HEK293 (cell line): ENCODE results near the gene RNF212.

ENCODE experiments used
- CTCF ChIA-PET: fragments of 350-600 bp; formaldehyde crosslinking; extraction: SDS; loops from one replicate; lab custom pipeline; 2021; ENCODE audit warnings: antibody characterized with exemption; lab: Yijun Ruan, JAX
- POLR2A ChIA-PET: fragments of 300-600 bp; formaldehyde crosslinking; extraction: SDS; loops from one replicate; lab custom pipeline; 2020; ENCODE audit warnings: antibody characterized with exemption, inconsistent platforms; lab: Yijun Ruan, JAX
- H3K27ac ChIP-seq: fragments of 200-500 bp; sonication (Bioruptor generic); 2 replicates; pipeline ENCODE4 v1.5.1; 2014; ENCODE audit warnings: low read depth, low read length, control low read depth, inconsistent platforms; ENCODE audit errors: extremely low read depth
- H3K36me3 ChIP-seq, 2 experiments: fragments of 200-500 bp in 1 of 2; sonication (Bioruptor generic) in 1 of 2; 1 replicate in 1 of 2; 2 replicates in 1 of 2; pipeline ENCODE4 v1.5.1; 2014 to 2017; ENCODE audit warnings: inconsistent platforms in 2 of 2, low read length in 2 of 2; ENCODE audit not compliant: control insufficient read depth in 2 of 2, insufficient read depth in 1 of 2
- H3K4me1 ChIP-seq: fragments of 200-500 bp; sonication (Bioruptor generic); 2 replicates; pipeline ENCODE4 v1.5.1; 2014; ENCODE audit warnings: mild to moderate bottlenecking, low read length, inconsistent platforms; ENCODE audit not compliant: control insufficient read depth, insufficient read depth
- H3K4me3 ChIP-seq: 2 replicates; pipeline ENCODE4 v1.5.1; 2011; ENCODE audit warnings: low read depth, mild to moderate bottlenecking, control low read depth, low read length, moderate library complexity
- H3K9me3 ChIP-seq: fragments of 200-500 bp; sonication (Bioruptor generic); 2 replicates; pipeline ENCODE4 v1.5.1; 2014; ENCODE audit warnings: low read depth, low read length, inconsistent platforms; ENCODE audit not compliant: control insufficient read depth, insufficient read depth
- HOXD13 ChIP-seq: sonication (generic); formaldehyde crosslinking; IDR thresholded peaks from 2 replicates; pipeline ENCODE4 v1.8.0; 2022; ENCODE audit warnings: missing genetic modification reagents, borderline replicate concordance
- IKZF3 ChIP-seq: fragments of 450-650 bp; IDR thresholded peaks from 2 replicates; pipeline ENCODE4 v1.5.0; 2018; ENCODE audit warnings: missing biosample characterization, mild to moderate bottlenecking, missing genetic modification characterization, moderate library complexity
- KLF8 ChIP-seq: fragments of 450-650 bp; formaldehyde crosslinking; IDR thresholded peaks from 2 replicates; pipeline ENCODE4 v1.5.1; 2016; ENCODE audit warnings: missing biosample characterization, missing genetic modification characterization
- MYNN ChIP-seq: fragments of 450-650 bp; formaldehyde crosslinking; IDR thresholded peaks from 2 replicates; pipeline ENCODE4 v1.5.1; 2016; ENCODE audit warnings: missing biosample characterization, missing genetic modification characterization, borderline replicate concordance
- PRDM1 ChIP-seq: fragments of 450-650 bp; formaldehyde crosslinking; IDR thresholded peaks from 2 replicates; pipeline ENCODE4; 2016; ENCODE audit warnings: missing biosample characterization, missing genetic modification characterization
- SCRT2 ChIP-seq: fragments of 450-650 bp; formaldehyde crosslinking; IDR thresholded peaks from 2 replicates; pipeline ENCODE4 v1.5.1; 2016; ENCODE audit warnings: missing biosample characterization, missing genetic modification characterization
- SP3 ChIP-seq: fragments of 450-650 bp; formaldehyde crosslinking; IDR thresholded peaks from 2 replicates; pipeline ENCODE4 v1.5.1; 2016; ENCODE audit warnings: missing biosample characterization, missing genetic modification characterization
- SP7 ChIP-seq: fragments of 450-650 bp; formaldehyde crosslinking; IDR thresholded peaks from 2 replicates; pipeline ENCODE4 v1.5.1; 2016; ENCODE audit warnings: missing biosample characterization, missing genetic modification characterization
- TRIM28 ChIP-seq: IDR thresholded peaks from 2 replicates; pipeline ENCODE4 v1.6.1; 2011; ENCODE audit warnings: low read length, control low read depth, borderline replicate concordance
- ZFP41 ChIP-seq: fragments of 450-650 bp; formaldehyde crosslinking; IDR thresholded peaks from 2 replicates; pipeline ENCODE4 v1.5.1; 2016; ENCODE audit warnings: missing biosample characterization, missing genetic modification characterization, borderline replicate concordance
- ZNF133 ChIP-seq: fragments of 450-650 bp; formaldehyde crosslinking; IDR thresholded peaks from 2 replicates; pipeline ENCODE4 v1.5.1; 2016; ENCODE audit warnings: missing biosample characterization, missing genetic modification characterization
- ZNF157 ChIP-seq: fragments of 450-650 bp; formaldehyde crosslinking; IDR thresholded peaks from 2 replicates; pipeline ENCODE4 v1.5.1; 2016; ENCODE audit warnings: missing biosample characterization, missing genetic modification characterization
- ZNF23 ChIP-seq: fragments of 450-650 bp; formaldehyde crosslinking; IDR thresholded peaks from 2 replicates; pipeline ENCODE4 v1.5.1; 2016; ENCODE audit warnings: missing biosample characterization, missing genetic modification characterization, borderline replicate concordance
- ZNF248 ChIP-seq: fragments of 450-650 bp; formaldehyde crosslinking; IDR thresholded peaks from 2 replicates; pipeline ENCODE4 v1.5.1; 2017; ENCODE audit warnings: missing biosample characterization, missing genetic modification characterization
- ZNF341 ChIP-seq: fragments of 450-650 bp; formaldehyde crosslinking; IDR thresholded peaks from 2 replicates; pipeline ENCODE4; 2016; ENCODE audit warnings: low read depth, missing biosample characterization, missing genetic modification characterization
- ZNF354C ChIP-seq: fragments of 450-650 bp; formaldehyde crosslinking; IDR thresholded peaks from 2 replicates; pipeline ENCODE4 v1.5.1; 2016; ENCODE audit warnings: missing biosample characterization, missing genetic modification characterization, low read depth, borderline replicate concordance
- ZNF48 ChIP-seq: fragments of 450-650 bp; formaldehyde crosslinking; IDR thresholded peaks from 2 replicates; pipeline ENCODE4 v1.5.1; 2016; ENCODE audit warnings: missing biosample characterization, missing genetic modification characterization
- ZNF530 ChIP-seq: fragments of 450-650 bp; formaldehyde crosslinking; IDR thresholded peaks from 2 replicates; pipeline ENCODE4 v1.5.1; 2016; ENCODE audit warnings: low read depth, missing biosample characterization, missing genetic modification characterization
- ZNF544 ChIP-seq: fragments of 450-650 bp; formaldehyde crosslinking; IDR thresholded peaks from 2 replicates; pipeline ENCODE4 v1.5.0; 2017; ENCODE audit warnings: missing biosample characterization, missing genetic modification characterization
- ZNF571 ChIP-seq: fragments of 450-650 bp; formaldehyde crosslinking; IDR thresholded peaks from 2 replicates; pipeline ENCODE4 v1.5.0; 2017; ENCODE audit warnings: missing biosample characterization, missing genetic modification characterization
- ZNF585B ChIP-seq: fragments of 450-650 bp; formaldehyde crosslinking; IDR thresholded peaks from 2 replicates; pipeline ENCODE4 v1.5.1; 2016; ENCODE audit warnings: missing biosample characterization, missing genetic modification characterization
- ZNF621 ChIP-seq: fragments of 450-650 bp; formaldehyde crosslinking; IDR thresholded peaks from 2 replicates; pipeline ENCODE4 v1.5.1; 2017; ENCODE audit warnings: missing biosample characterization, missing genetic modification characterization
- ZNF670 ChIP-seq: fragments of 450-650 bp; formaldehyde crosslinking; IDR thresholded peaks from 2 replicates; pipeline ENCODE4 v1.5.1; 2016; ENCODE audit warnings: missing biosample characterization, missing genetic modification characterization, low read depth
- ZNF747 ChIP-seq: fragments of 450-650 bp; formaldehyde crosslinking; IDR thresholded peaks from 2 replicates; pipeline ENCODE4 v1.5.1; 2016; ENCODE audit warnings: missing biosample characterization, missing genetic modification characterization
- ZNF776 ChIP-seq: fragments of 450-650 bp; formaldehyde crosslinking; IDR thresholded peaks from 2 replicates; pipeline ENCODE4 v1.5.0; 2017; ENCODE audit warnings: missing biosample characterization, missing genetic modification characterization, borderline replicate concordance
- ZNF777 ChIP-seq: fragments of 450-650 bp; formaldehyde crosslinking; IDR thresholded peaks from 2 replicates; pipeline ENCODE4 v1.5.1; 2017; ENCODE audit warnings: missing biosample characterization, missing genetic modification characterization, borderline replicate concordance
- TF ChIP-seq, protein P1 (sequence below): sonication (generic); formaldehyde crosslinking; IDR thresholded peaks from 2 replicates; pipeline ENCODE4 v1.8.1; 2022; ENCODE audit warnings: mild to moderate bottlenecking, moderate library complexity, missing genetic modification reagents
- TF ChIP-seq, protein P2 (sequence below): fragments of 450-650 bp; IDR thresholded peaks from 2 replicates; pipeline ENCODE4 v1.5.1; 2018; ENCODE audit warnings: missing biosample characterization, mild to moderate bottlenecking, missing genetic modification characterization
- TF ChIP-seq, protein P3 (sequence below): fragments of 450-650 bp; formaldehyde crosslinking; IDR thresholded peaks from 2 replicates; pipeline ENCODE4 v1.5.1; 2016; ENCODE audit warnings: missing biosample characterization, missing genetic modification characterization, borderline replicate concordance

RNF212 gene

DNA sequence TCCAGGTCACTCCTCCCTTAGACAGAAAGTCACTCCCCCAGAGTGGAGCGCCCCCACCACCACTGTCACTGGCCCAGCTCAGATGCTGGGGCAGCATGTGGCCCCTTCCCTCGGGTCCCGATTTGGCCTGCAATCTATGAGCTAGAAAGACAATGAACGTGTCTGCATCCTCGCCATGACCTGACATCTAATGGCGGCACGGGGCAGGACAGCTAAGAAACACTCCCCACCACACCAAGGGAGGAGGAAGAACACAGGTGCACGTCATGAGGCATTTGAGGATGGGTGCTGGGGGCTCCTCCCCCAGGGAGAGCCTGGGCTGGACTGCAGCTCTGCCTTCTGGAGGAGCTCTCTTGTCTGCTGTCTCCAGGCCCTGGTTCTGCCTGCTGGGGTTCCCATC, 8.7 kb downstream of the RNF212 start:
- CTCF ChIA-PET, result interaction anchor here (0.6 kb wide), 1 partner anchor 50 kb away, joined by 3 read pairs; no protein-coding TSS in a partner anchor

DNA sequence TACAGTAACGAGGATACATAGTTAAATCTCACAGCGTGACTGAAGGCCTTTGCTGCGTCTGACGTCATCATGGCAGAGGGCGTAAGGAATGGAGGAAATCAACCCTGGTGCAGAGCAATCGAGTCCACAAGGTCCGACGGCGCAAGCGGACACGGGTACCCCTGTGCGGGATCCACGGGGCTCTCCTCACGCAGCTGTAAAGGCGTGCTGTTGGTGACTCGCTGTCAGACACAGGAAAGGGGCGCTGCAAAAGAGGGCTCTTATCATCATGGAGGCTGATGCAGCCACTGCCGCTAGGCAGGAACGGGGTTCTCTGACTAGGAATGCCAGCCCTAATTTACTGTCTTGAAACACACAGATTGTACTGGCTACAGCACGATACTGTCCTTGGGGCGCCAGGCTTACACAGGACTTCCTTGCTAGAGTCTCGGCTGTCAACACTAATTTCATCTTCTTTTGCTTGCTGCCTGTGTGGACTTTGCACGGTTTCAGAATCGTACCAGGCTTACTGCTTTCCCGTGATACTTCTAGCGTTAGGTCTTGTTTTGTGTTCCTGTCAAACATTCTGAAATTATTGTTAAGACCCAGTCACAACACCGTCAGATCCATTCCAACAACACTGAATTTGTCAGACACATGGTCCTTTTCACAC, 13.6 kb downstream of the RNF212 start:
- ChIA-PET CTCF (no interaction called here), POLR2A (no interaction called here)
- Histone ChIP-seq H3K36me3 (no peaks in the 10 kb centered on the region), H3K9me3 (no peaks in the 10 kb centered on the region), H3K4me3 (no peak overlapping the region), H3K27ac (no peak overlapping the region), H3K4me1 (no peaks in the 10 kb centered on the region)
- TF ChIP-seq HOXD13 (no peak), ZNF777 (tag by site-specific recombination) (no peak), ZNF133 (tag by site-specific recombination) (no peak), ZNF585B (tag by site-specific recombination) (no peak), ZNF776 (no peak), SP7 (tag by site-specific recombination) (no peak)

More for the DNA sequence above, 8.7 kb downstream of the RNF212 start:
- Histone ChIP-seq H3K9me3 (no peaks in the 10 kb centered on the region), H3K4me1 (no peaks in the 10 kb centered on the region), H3K27ac (no peak overlapping the region), H3K4me3 (no peak overlapping the region), H3K36me3 (no peaks in the 10 kb centered on the region)
- POLR2A ChIA-PET, result no interaction called here
- TF ChIP-seq ZNF354C (tag by site-specific recombination), result no peak
- no peak for TF ChIP-seq KLF8
- TF ChIP-seq ZNF530 (tag by site-specific recombination), result no peak
- no peak for TF ChIP-seq ZFP41 (tag by site-specific recombination)
- TF ChIP-seq SCRT2, result no peak
- TF ChIP-seq TRIM28, result no peak
- TF ChIP-seq ZNF544, result no peak
- no peak for TF ChIP-seq ZNF776
- TF ChIP-seq ZNF621 (tag by site-specific recombination), result no peak
- TF ChIP-seq ZNF48, result no peak
- TF ChIP-seq, protein P1, sequence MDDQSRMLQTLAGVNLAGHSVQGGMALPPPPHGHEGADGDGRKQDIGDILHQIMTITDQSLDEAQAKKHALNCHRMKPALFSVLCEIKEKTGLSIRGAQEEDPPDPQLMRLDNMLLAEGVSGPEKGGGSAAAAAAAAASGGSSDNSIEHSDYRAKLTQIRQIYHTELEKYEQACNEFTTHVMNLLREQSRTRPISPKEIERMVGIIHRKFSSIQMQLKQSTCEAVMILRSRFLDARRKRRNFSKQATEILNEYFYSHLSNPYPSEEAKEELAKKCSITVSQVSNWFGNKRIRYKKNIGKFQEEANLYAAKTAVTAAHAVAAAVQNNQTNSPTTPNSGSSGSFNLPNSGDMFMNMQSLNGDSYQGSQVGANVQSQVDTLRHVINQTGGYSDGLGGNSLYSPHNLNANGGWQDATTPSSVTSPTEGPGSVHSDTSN (CRISPR knock-in tag), result no peak
- no peak for TF ChIP-seq HOXD13
- TF ChIP-seq ZNF341 (tag by site-specific recombination), result no peak
- no peak for TF ChIP-seq ZNF571 (tag by site-specific recombination)
- TF ChIP-seq ZNF23 (tag by site-specific recombination), result no peak
- no peak for TF ChIP-seq ZNF670 (tag by site-specific recombination)
- no peak for TF ChIP-seq ZNF248 (tag by site-specific recombination)
- no peak for TF ChIP-seq ZNF747 (tag by site-specific recombination)
- no peak for TF ChIP-seq MYNN (tag by site-specific recombination)

DNA sequence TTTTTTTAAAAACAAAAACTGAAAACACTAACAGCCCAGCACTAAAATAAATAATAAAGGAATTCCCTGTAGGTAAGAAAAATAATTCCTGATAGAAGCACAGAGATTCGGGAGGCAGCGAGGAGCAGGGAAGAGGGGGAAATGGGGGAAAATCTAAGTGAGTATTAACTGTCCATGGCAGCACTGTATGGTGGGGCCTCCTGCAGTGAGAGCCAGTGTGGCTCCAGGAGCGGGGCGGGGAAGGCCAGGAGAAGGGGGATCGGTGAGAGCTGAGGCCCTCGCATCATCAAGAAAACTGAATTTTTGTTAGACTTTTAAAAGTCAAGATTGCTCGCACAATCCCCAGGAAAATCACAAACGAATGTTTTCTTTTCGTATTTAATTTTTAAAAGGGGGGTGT, 14.1 kb downstream of the RNF212 start:
- Histone ChIP-seq H3K36me3 (no peaks in the 10 kb centered on the region), H3K4me1 (no peaks in the 10 kb centered on the region), H3K9me3 (no peaks in the 10 kb centered on the region), H3K4me3 (no peak overlapping the region), H3K27ac (no peak overlapping the region)
- CTCF ChIA-PET, result no interaction called here
- POLR2A ChIA-PET, result no interaction called here
- TF ChIP-seq IKZF3 (tag by site-specific recombination) (no peak), PRDM1 (tag by site-specific recombination) (no peak), ZFP41 (tag by site-specific recombination) (no peak), HOXD13 (no peak), ZNF157 (tag by site-specific recombination) (no peak), SP3 (tag by site-specific recombination) (no peak), ZNF48 (no peak)
- TF ChIP-seq, protein P2, sequence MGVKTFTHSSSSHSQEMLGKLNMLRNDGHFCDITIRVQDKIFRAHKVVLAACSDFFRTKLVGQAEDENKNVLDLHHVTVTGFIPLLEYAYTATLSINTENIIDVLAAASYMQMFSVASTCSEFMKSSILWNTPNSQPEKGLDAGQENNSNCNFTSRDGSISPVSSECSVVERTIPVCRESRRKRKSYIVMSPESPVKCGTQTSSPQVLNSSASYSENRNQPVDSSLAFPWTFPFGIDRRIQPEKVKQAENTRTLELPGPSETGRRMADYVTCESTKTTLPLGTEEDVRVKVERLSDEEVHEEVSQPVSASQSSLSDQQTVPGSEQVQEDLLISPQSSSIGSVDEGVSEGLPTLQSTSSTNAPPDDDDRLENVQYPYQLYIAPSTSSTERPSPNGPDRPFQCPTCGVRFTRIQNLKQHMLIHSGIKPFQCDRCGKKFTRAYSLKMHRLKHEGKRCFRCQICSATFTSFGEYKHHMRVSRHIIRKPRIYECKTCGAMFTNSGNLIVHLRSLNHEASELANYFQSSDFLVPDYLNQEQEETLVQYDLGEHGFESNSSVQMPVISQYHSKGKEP (tag by site-specific recombination), result no peak
- TF ChIP-seq, protein P3, sequence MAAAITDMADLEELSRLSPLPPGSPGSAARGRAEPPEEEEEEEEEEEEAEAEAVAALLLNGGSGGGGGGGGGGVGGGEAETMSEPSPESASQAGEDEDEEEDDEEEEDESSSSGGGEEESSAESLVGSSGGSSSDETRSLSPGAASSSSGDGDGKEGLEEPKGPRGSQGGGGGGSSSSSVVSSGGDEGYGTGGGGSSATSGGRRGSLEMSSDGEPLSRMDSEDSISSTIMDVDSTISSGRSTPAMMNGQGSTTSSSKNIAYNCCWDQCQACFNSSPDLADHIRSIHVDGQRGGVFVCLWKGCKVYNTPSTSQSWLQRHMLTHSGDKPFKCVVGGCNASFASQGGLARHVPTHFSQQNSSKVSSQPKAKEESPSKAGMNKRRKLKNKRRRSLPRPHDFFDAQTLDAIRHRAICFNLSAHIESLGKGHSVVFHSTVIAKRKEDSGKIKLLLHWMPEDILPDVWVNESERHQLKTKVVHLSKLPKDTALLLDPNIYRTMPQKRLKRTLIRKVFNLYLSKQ (tag by site-specific recombination), result no peak
